Endodermal cell (in vitro differentiated cells): Measurements from ENCODE around the gene IFT80. TPM values are rescaled to one million over a fixed set of nuclear protein-coding genes. Genes with fewer than 3 reads are reported as not detected.

Experiments used
- DNase-seq: peaks from one replicate; pipeline ENCODE4 v3.0.0-alpha.2; 2017
- H3K27ac ChIP-seq: 2 replicates; pipeline ENCODE4 v1.5.1; 2013; ENCODE audit warnings: mild to moderate bottlenecking, low read depth, low read length, moderate library complexity
- H3K27me3 ChIP-seq: 2 replicates; pipeline ENCODE4 v1.6.1; 2013; ENCODE audit warnings: mild to moderate bottlenecking, low read length, moderate library complexity; ENCODE audit not compliant: insufficient read depth, control insufficient read depth, poor library complexity, severe bottlenecking
- H3K36me3 ChIP-seq: 2 replicates; pipeline ENCODE4 v1.7.0; 2013; ENCODE audit warnings: mild to moderate bottlenecking, low read length, moderate library complexity; ENCODE audit not compliant: control insufficient read depth, insufficient read depth
- H3K4me1 ChIP-seq: one replicate; pipeline ENCODE4 v1.7.0; 2013; ENCODE audit warnings: low read length; ENCODE audit not compliant: control insufficient read depth, insufficient read depth
- H3K4me3 ChIP-seq: 2 replicates; pipeline ENCODE4 v1.5.1; 2013; ENCODE audit warnings: mild to moderate bottlenecking, low read length, moderate library complexity
- H3K9ac ChIP-seq: 2 replicates; pipeline ENCODE4 v1.6.1; 2013; ENCODE audit warnings: mild to moderate bottlenecking, low read length, moderate library complexity; ENCODE audit not compliant: poor library complexity, severe bottlenecking; ENCODE audit errors: extremely low read depth
- H3K9me3 ChIP-seq: 2 replicates; pipeline ENCODE4 v1.6.1; 2013; ENCODE audit warnings: mild to moderate bottlenecking, low read length, moderate library complexity; ENCODE audit not compliant: control insufficient read depth
- H3K27ac Mint-ChIP-seq: 2 replicates; pipeline ENCODE4 v1.8.0; 2020; ENCODE audit warnings: mixed read lengths
- H3K27me3 Mint-ChIP-seq: 2 replicates; pipeline ENCODE4 v1.8.0; 2021; ENCODE audit warnings: mild to moderate bottlenecking, mixed read lengths; ENCODE audit not compliant: insufficient read depth
- H3K36me3 Mint-ChIP-seq: 2 replicates; pipeline ENCODE4 v1.8.0; 2020; ENCODE audit warnings: low read depth, mixed read lengths
- H3K4me1 Mint-ChIP-seq: 2 replicates; pipeline ENCODE4 v1.8.0; 2020; ENCODE audit warnings: mixed read lengths
- H3K4me3 Mint-ChIP-seq: 2 replicates; pipeline ENCODE4 v1.8.0; 2020; ENCODE audit warnings: mild to moderate bottlenecking, moderate library complexity, mixed read lengths
- H3K9me3 Mint-ChIP-seq: 2 replicates; pipeline ENCODE4 v1.8.0; 2020; ENCODE audit warnings: mild to moderate bottlenecking, mixed read lengths
- CTCF ChIP-seq: fragments of 200-600 bp; sonication (generic); conservative IDR thresholded peaks from 2 replicates; pipeline ENCODE4 v1.5.0; 2021; ENCODE audit warnings: antibody characterized with exemption, mild to moderate bottlenecking
- WGBS, 2 experiments: methylation state at CpG; one replicate each; pipeline versions ENCODE4 v1.1.5 to v1.1.7; 2013; ENCODE audit warnings: missing lambda C conversion rate in 2 of 2, mixed read lengths in 1 of 2; ENCODE audit not compliant: insufficient coverage in 1 of 2, insufficient read length in 1 of 2; 5-methylcytosine and 5-hydroxymethylcytosine counted together
- total RNA-seq, 2 donors: library from RNA; stranded (reverse); fragmentation: NEBNext Ultra II Directional in 1 of 2; extraction: Animal tissue kit (Norgen Biotek cat#: 25700) in 1 of 2; gene quantifications; 2 replicates in 1 of 2; 3 replicates in 1 of 2; pipeline ENCODE4 v1.2.1, GENCODE V29; 2021

IFT80 gene
- total RNA-seq, 2 donors from 2014 or later: 35.0 to 40.6 TPM

- H3K9ac ChIP-seq: no peak overlapping the region
- H3K9me3 ChIP-seq: no peaks in the 10 kb centered on the region
- H3K27me3 ChIP-seq: no peaks in the 10 kb centered on the region
- no peak overlapping the region for H3K27ac ChIP-seq
- H3K36me3 Mint-ChIP-seq: no peaks in the 10 kb centered on the region
- no peaks in the 10 kb centered on the region for H3K27me3 Mint-ChIP-seq
- DNase-seq: no peak
- H3K4me1 Mint-ChIP-seq: no peaks in the 10 kb centered on the region
- H3K9me3 Mint-ChIP-seq: no peaks in the 10 kb centered on the region
- no peak overlapping the region for H3K4me3 ChIP-seq
- no peaks in the 10 kb centered on the region for H3K4me1 ChIP-seq
- TF ChIP-seq CTCF: no peak
- peaks cover 6% of the 10 kb centered on the region for H3K36me3 ChIP-seq
- no peak overlapping the region for H3K4me3 Mint-ChIP-seq
- no peak overlapping the region for H3K27ac Mint-ChIP-seq
Measured at GRCh38 chr3:160302806-160303205, 96.2 kb downstream of the IFT80 start.

- Histone ChIP-seq H3K4me1 (no peaks in the 10 kb centered on the region), H3K9ac (no peak overlapping the region), H3K27ac (no peak overlapping the region), H3K9me3 (no peaks in the 10 kb centered on the region), H3K27me3 (no peaks in the 10 kb centered on the region), H3K36me3 (no peaks in the 10 kb centered on the region), H3K4me3 (no peak overlapping the region)
- no peak overlapping the region for H3K4me3 Mint-ChIP-seq
- no peaks in the 10 kb centered on the region for H3K27me3 Mint-ChIP-seq
- H3K4me1 Mint-ChIP-seq: no peaks in the 10 kb centered on the region
- no peak overlapping the region for H3K27ac Mint-ChIP-seq
- H3K36me3 Mint-ChIP-seq: peaks cover 3% of the 10 kb centered on the region
- TF ChIP-seq CTCF: no peak
- H3K9me3 Mint-ChIP-seq: no peaks in the 10 kb centered on the region
- DNase-seq: no peak
Measured at GRCh38 chr3:160296591-160296990, 102.4 kb downstream of the IFT80 start.

GRCh38 chr3:160291909-160292299 lies 107.1 kb downstream of the IFT80 start:
- H3K27me3 ChIP-seq: no peaks in the 10 kb centered on the region
- Mint-ChIP-seq H3K36me3 (peaks cover 3% of the 10 kb centered on the region), H3K27ac (no peak overlapping the region), H3K9me3 (no peaks in the 10 kb centered on the region), H3K4me3 (no peak overlapping the region), H3K4me1 (no peaks in the 10 kb centered on the region), H3K27me3 (no peaks in the 10 kb centered on the region)
- no peak for TF ChIP-seq CTCF
- 87 to 94% methylated on average over 2 to 3 of the region's 3 CpGs for WGBS, 2 experiments
- DNase-seq: no peak
- H3K9ac ChIP-seq: no peak overlapping the region
- no peaks in the 10 kb centered on the region for H3K9me3 ChIP-seq
- H3K4me3 ChIP-seq: no peak overlapping the region
- no peaks in the 10 kb centered on the region for H3K36me3 ChIP-seq
- no peaks in the 10 kb centered on the region for H3K4me1 ChIP-seq
- no peak overlapping the region for H3K27ac ChIP-seq
